GM06990 (cell line): ENCODE results near the gene HOXB3.

Source experiments
- DNase-seq: peaks from one replicate; pipeline ENCODE4 v3.0.0-alpha.2; 2011; ENCODE audit not compliant: insufficient read length; ENCODE audit errors: extremely low read depth
- H3K27me3 ChIP-seq: replicated peaks from 2 replicates; pipeline ENCODE4 v1.6.0; 2011; ENCODE audit warnings: low read length; ENCODE audit not compliant: control insufficient read depth, insufficient read depth
- H3K36me3 ChIP-seq: 2 replicates; pipeline ENCODE4 v1.5.1; 2011; ENCODE audit warnings: low read length; ENCODE audit not compliant: control insufficient read depth, insufficient read depth
- H3K4me3 ChIP-seq: replicated peaks from 2 replicates; pipeline ENCODE4 v1.5.1; 2011; ENCODE audit warnings: low read depth, mild to moderate bottlenecking, control low read depth, low read length
- CTCF ChIP-seq: IDR thresholded peaks from 2 replicates; pipeline ENCODE4 v1.5.1; 2011; ENCODE audit warnings: low read length, control low read depth, mild to moderate bottlenecking, inconsistent platforms; ENCODE audit not compliant: insufficient read depth, poor library complexity, severe bottlenecking

HOXB3 gene

GRCh38 chr17:48625495-48626244, 35.6 kb upstream of the HOXB3 start:
- Histone ChIP-seq H3K4me3 (peak overlapping the region; percentile 48), H3K27me3 (peaks cover 6% of the 10 kb centered on the region), H3K36me3 (no peaks in the 10 kb centered on the region)
- no peak for TF ChIP-seq CTCF
- DNase-seq: no peak

DNA sequence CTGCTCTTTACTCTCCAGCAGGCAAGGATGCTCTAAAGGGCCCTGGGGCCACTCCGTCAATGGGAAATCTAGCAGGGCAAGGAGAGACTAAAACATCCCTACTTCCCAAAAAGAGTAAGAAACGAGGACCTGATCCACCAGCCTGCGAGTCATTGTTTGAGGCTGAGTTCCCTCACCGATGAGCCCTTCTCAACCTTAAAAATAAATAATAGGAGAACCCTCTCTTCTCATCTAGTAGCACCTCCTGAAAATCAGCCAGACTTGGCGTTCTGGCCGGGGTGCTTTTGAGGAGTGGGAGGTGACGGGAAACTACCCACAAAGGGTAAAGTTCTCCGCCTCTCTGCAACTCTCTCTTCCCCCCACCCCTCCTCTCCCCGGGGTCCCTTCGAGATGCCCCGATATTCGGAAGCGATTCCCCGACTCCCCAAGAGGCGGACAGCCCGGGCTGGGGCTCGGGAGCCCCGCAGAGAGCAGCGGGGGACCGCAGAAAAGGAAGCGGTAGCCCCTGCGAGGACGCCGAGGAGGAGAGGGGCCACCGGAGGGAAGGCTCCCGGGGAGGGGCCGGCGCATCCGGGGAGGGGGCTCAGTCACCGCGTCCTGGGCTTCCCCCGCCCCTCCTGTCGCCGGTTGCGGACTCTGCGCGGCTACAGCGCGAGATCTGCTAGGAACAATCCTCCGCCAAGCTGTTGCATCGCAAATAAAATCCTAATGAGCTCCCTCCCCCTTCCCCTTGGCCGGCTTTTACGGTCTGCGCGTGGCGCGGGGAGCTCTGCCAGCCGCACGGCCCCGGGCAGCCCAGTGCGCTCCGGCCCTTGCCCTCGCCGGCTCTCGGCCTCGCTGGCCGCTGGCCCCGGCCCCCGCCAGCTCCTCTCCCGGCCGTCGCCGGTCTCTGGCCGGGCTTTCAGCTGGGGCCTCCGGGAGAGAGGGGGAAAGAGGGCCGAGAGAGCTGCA, 34.8 kb upstream of the HOXB3 start:
- Histone ChIP-seq H3K27me3 (peaks cover 6% of the 10 kb centered on the region), H3K36me3 (no peaks in the 10 kb centered on the region), H3K4me3 (peak overlapping the region; percentile 48)
- no peak for TF ChIP-seq CTCF
- no peak for DNase-seq

GRCh38 chr17:48624118-48624517, 34.1 kb upstream of the HOXB3 start:
- Histone ChIP-seq H3K4me3 (no peak overlapping the region), H3K36me3 (no peaks in the 10 kb centered on the region), H3K27me3 (peaks cover 6% of the 10 kb centered on the region)
- DNase-seq: no peak
- no peak for TF ChIP-seq CTCF

DNA sequence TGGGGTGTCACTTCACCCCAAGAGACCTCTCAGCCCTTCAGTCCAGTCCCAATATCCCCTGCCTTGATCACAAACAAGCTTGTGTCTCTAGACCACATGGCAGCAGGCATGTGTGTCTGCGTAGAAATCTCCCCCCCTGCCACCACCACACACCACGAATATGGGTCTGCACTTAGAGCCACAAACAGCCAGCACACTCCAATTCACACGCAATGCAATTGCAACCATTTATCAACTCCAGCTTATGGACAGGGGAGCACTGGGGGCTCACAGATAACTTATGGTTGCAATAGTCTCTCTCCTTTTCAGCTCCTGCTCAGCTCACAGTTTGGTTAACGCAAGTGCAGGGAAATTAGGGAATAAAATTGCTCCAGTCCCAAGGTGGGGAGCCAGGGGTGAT, 33.5 kb upstream of the HOXB3 start:
- no peak overlapping the region for H3K4me3 ChIP-seq
- DNase-seq: no peak
- no peaks in the 10 kb centered on the region for H3K36me3 ChIP-seq
- TF ChIP-seq CTCF: no peak
- H3K27me3 ChIP-seq: peaks cover 4% of the 10 kb centered on the region

- Histone ChIP-seq H3K4me3 (no peak overlapping the region), H3K27me3 (peaks cover 6% of the 10 kb centered on the region), H3K36me3 (no peaks in the 10 kb centered on the region)
- TF ChIP-seq CTCF: no peak
- DNase-seq: no peak
These were observed 32.8 kb upstream of the HOXB3 start for GRCh38 chr17:48622857-48623256.
